GM10266 (cell line): Measurements from ENCODE around the gene ZFHX3.

ENCODE experiments used
- DNase-seq: peaks from one replicate; pipeline ENCODE4 v3.0.0; 2012; ENCODE audit errors: extremely low spot score
- CTCF ChIP-seq: IDR thresholded peaks from 2 replicates; pipeline ENCODE4 v1.5.1; 2012; ENCODE audit warnings: mild to moderate bottlenecking, low read depth; ENCODE audit not compliant: control insufficient read depth, insufficient read depth; ENCODE audit errors: missing control alignments

The ZFHX3 gene

DNA sequence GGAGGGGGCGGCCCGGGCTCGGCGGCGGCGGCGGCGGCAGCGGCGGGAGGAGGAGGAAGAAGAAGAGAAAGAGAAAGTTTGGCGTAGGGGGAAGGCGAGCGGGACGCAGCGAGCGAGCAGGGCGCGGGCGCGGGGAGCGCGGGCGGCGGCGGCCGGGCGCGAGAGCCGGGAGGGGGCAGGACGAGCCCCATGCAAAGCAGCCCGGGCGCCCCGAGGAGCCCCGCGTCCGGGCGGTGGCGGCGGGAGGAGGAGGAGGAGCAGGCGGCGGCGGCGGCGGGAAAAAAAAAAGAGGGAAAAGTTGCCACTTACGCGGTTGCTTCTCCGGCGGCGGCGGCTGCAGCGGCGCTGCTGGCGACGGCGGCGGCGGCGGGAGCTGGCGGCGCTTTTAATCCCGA is 10.3 kb upstream of the ZFHX3 start:
- peak; percentile 8 for TF ChIP-seq CTCF
- peak; percentile 87 for DNase-seq

- TF ChIP-seq CTCF, result peak; percentile 21
- peak; percentile 74 for DNase-seq
Measured at GRCh38 chr16:73057291-73058210, 9.6 kb upstream of the ZFHX3 start.

- no peak for DNase-seq
- TF ChIP-seq CTCF, result no peak
Measured at GRCh38 chr16:73056921-73057290, 9.0 kb upstream of the ZFHX3 start.

- DNase-seq, result no peak
- TF ChIP-seq CTCF, result no peak
Measured at GRCh38 chr16:73056448-73056847, 8.5 kb upstream of the ZFHX3 start.

DNA sequence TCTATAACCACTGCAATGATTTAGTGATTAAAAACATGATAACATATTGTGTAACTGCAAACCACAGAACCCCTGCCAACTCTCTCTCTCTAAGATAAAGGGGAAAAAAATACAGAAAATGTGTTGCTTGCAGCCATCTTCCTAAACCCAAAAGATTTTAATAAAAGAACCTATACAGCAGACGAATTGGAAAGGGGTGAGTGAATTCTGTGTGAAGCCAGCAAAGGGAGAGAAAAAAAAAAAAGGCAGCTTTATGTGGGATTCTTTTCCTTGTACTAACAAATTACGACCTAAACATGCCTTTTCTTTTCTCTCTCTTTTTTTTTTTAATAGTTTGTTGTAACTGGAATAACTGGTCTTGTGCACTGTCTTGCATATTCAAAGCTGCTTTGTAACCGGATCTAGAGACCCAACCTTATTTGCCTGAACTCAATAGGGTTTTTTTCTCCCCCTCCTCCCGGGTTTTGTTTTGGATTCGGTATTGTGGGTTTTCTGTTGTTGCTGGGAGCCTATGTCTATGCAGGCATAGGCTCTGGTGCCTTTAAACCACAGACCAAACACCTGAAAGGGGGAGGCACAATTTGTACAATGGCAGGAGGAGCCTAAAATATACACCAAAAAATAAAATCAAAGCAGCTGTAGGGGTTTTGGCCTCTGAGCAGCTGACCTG is 7.0 kb upstream of the ZFHX3 start:
- no peak for TF ChIP-seq CTCF

GRCh38 chr16:73054498-73054812 is 6.5 kb upstream of the ZFHX3 start:
- no peak for DNase-seq
- no peak for TF ChIP-seq CTCF

More for the DNA sequence above, 7.0 kb upstream of the ZFHX3 start:
- no peak for DNase-seq

DNA sequence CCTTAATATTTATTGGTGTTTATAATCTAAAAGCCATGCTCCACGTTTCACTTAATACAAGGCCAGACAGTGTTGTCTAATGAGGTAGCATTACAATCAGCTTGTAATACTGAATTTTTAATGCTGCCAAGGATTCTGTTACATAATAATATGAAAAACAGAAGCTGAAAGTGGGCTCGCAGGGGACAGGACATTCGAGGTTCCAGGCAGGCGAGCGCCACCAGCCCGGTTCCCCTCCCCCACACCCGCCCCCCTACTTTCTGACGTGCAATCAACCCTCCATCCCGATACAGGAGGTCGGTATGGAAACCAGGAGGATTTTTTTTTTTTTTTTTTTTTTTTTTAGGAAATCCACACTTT is 6.2 kb upstream of the ZFHX3 start:
- no peak for TF ChIP-seq CTCF
- no peak for DNase-seq
